ENCODE measurements around the gene FAM117A. TPM values are rescaled to one million over a fixed set of nuclear protein-coding genes. Genes with fewer than 3 reads are reported as not detected.

Gene FAM117A
- total and polyA plus RNA-seq, 3 donors from 2014 or later: 30.2 to 67.3 (median 38.1) TPM

- no peak for TF ChIP-seq POLR2A (IDR thresholded peaks at IDR 0.05)
- TF ChIP-seq, protein P1, sequence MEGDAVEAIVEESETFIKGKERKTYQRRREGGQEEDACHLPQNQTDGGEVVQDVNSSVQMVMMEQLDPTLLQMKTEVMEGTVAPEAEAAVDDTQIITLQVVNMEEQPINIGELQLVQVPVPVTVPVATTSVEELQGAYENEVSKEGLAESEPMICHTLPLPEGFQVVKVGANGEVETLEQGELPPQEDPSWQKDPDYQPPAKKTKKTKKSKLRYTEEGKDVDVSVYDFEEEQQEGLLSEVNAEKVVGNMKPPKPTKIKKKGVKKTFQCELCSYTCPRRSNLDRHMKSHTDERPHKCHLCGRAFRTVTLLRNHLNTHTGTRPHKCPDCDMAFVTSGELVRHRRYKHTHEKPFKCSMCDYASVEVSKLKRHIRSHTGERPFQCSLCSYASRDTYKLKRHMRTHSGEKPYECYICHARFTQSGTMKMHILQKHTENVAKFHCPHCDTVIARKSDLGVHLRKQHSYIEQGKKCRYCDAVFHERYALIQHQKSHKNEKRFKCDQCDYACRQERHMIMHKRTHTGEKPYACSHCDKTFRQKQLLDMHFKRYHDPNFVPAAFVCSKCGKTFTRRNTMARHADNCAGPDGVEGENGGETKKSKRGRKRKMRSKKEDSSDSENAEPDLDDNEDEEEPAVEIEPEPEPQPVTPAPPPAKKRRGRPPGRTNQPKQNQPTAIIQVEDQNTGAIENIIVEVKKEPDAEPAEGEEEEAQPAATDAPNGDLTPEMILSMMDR (IDR thresholded peaks at IDR 0.05): no peak
- WGBS, 2 donors: 71 to 72% methylated on average over 1 of the region's 1 CpG
- Histone ChIP-seq H3K27ac (no peak overlapping the region), H3K4me3 (no peak overlapping the region), H3K36me3 (ENCODE audit: low read depth, missing control alignments) (no peaks in the 10 kb centered on the region), H3K9me3 (no peaks in the 10 kb centered on the region), H3K4me1 (peaks cover 24% of the 10 kb centered on the region), H3K27me3 (no peaks in the 10 kb centered on the region)
- no peak for DNase-seq
- intact Hi-C loops (cut with DNase I; ENCODE audit: low total_unique reads): no loop called here
Observed at GRCh38 chr17:49745175-49746139, 18.5 kb downstream of the FAM117A start.

- intact Hi-C loops (cut with DNase I; ENCODE audit: low total_unique reads): no loop called here
- Histone ChIP-seq H3K27ac (peak overlapping the region in 1 of 2 donors; percentile 14), H3K4me1 (peaks cover 31% of the 10 kb centered on the region), H3K36me3 (ENCODE audit: low read depth, missing control alignments) (no peaks in the 10 kb centered on the region), H3K4me3 (no peak overlapping the region), H3K27me3 (no peaks in the 10 kb centered on the region), H3K9me3 (no peaks in the 10 kb centered on the region)
- 52 to 58% methylated on average over 1 of the region's 1 CpG for WGBS, 2 donors
- no peak for TF ChIP-seq POLR2A (IDR thresholded peaks at IDR 0.05)
- TF ChIP-seq, protein P1 (IDR thresholded peaks at IDR 0.05): no peak
- no peak for DNase-seq
Observed at GRCh38 chr17:49742166-49742638, 21.7 kb downstream of the FAM117A start.

DNA sequence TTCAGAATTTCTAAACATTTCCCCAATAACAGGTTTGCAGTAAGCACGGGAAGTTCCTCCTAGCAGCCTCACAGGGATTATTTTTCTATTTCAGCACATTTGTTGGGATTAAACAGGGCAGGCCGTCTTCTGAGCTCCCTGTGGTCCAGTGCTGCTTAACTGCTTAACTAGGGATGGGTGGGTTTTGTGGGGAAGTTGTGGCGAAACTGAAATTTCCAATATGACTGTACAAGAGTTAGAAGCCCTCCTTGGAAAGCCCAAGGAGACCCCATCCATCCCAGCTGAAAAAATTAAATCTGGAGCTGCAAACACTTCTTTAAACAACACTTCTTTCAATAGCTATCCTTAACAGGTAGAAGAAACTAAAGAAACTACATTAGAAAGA lies 22.2 kb downstream of the FAM117A start:
- WGBS, 2 donors: 63 to 68% methylated on average over 3 of the region's 3 CpGs
- Histone ChIP-seq H3K36me3 (ENCODE audit: low read depth, missing control alignments) (no peaks in the 10 kb centered on the region), H3K4me1 (peaks cover 31% of the 10 kb centered on the region), H3K4me3 (no peak overlapping the region), H3K27me3 (no peaks in the 10 kb centered on the region), H3K27ac (peak overlapping the region in 1 of 2 donors; percentile 14), H3K9me3 (no peaks in the 10 kb centered on the region)
- no peak for DNase-seq
- no peak for TF ChIP-seq POLR2A (IDR thresholded peaks at IDR 0.05)
- TF ChIP-seq, protein P1 (IDR thresholded peaks at IDR 0.05): no peak
- intact Hi-C loops (cut with DNase I; ENCODE audit: low total_unique reads): no loop called here

DNA sequence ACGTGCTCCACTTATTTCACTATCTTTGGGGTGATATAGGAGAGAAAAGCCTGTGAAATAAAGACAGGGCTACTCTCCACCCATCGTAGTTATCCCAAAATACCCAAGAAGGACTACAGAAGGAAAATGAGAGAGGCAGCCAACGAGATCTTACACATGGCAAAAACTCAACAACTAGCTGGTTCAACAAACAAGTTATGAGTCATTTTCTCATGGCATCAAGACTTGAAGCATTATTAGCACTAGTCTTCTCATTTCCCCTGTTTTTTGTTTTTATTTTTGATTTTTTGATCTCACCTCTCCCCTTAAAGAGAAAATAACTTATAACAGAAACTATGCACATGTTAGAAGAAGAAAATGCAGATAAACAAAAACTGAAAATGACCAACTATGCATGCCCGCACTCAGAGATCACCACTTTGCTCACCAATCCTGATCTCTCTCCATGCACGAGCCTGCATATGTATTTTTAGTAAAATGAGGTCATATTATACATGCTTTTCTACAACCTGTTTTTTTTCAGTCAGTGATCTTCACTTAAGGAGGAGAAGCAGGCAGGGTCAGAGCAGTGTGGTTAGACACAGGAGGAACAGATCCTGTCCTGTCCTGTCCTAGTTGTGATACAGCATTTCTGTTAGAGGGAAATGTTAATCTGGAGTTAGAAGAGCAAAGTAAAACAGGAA lies 22.8 kb downstream of the FAM117A start:
- DNase-seq: no peak
- 53 to 58% methylated on average over 5 of the region's 5 CpGs for WGBS, 2 donors
- H3K36me3 ChIP-seq (ENCODE audit: low read depth, missing control alignments): no peaks in the 10 kb centered on the region
- peak overlapping the region in 1 of 2 donors; percentile 68 for H3K27ac ChIP-seq
- H3K4me1 ChIP-seq: peaks cover 31% of the 10 kb centered on the region
- no peak overlapping the region for H3K4me3 ChIP-seq
- intact Hi-C loops (cut with DNase I; ENCODE audit: low total_unique reads): no loop called here
- TF ChIP-seq, protein P1 (IDR thresholded peaks at IDR 0.05): no peak
- no peak for TF ChIP-seq POLR2A (IDR thresholded peaks at IDR 0.05)
- no peaks in the 10 kb centered on the region for H3K27me3 ChIP-seq
- no peaks in the 10 kb centered on the region for H3K9me3 ChIP-seq
